HG02973 (cell line): ENCODE data around the gene ZDHHC9.

ENCODE experiments used
- ATAC-seq: cut with Tn5 transposase; IDR thresholded peaks from one replicate; pipeline ENCODE4 v1.9.1; 2021; ENCODE audit warnings: moderate library complexity; ENCODE audit not compliant: unreplicated experiment

Gene ZDHHC9

GRCh38 chrX:129823115-129823514, 20.6 kb downstream of the ZDHHC9 start:
- no peak for ATAC-seq

GRCh38 chrX:129818123-129818522, 25.6 kb downstream of the ZDHHC9 start:
- no peak for ATAC-seq

GRCh38 chrX:129813662-129814368, 29.9 kb downstream of the ZDHHC9 start:
- no peak for ATAC-seq

- ATAC-seq, result no peak
These were observed 34.6 kb downstream of the ZDHHC9 start for GRCh38 chrX:129808829-129809796.

- ATAC-seq, result no peak
These were observed 35.4 kb downstream of the ZDHHC9 start for GRCh38 chrX:129808158-129808828.

- ATAC-seq, result no peak
These were observed 38.9 kb downstream of the ZDHHC9 start for GRCh38 chrX:129804806-129805205.

GRCh38 chrX:129802863-129803262, 40.8 kb downstream of the ZDHHC9 start:
- no peak for ATAC-seq

- no peak for ATAC-seq
These were observed 43.5 kb downstream of the ZDHHC9 start for GRCh38 chrX:129800186-129800585.

GRCh38 chrX:129798888-129799287, 44.8 kb downstream of the ZDHHC9 start:
- no peak for ATAC-seq

GRCh38 chrX:129798456-129798855, 45.2 kb downstream of the ZDHHC9 start:
- ATAC-seq, result no peak

- no peak for ATAC-seq
These were observed 46.3 kb downstream of the ZDHHC9 start for GRCh38 chrX:129797251-129797906.

GRCh38 chrX:129795584-129795983, 48.1 kb downstream of the ZDHHC9 start:
- ATAC-seq, result no peak

- no peak for ATAC-seq
These were observed 50.0 kb downstream of the ZDHHC9 start for GRCh38 chrX:129793604-129794191.

GRCh38 chrX:129792586-129793291, 50.9 kb downstream of the ZDHHC9 start:
- ATAC-seq, result no peak

GRCh38 chrX:129791961-129792570, 51.6 kb downstream of the ZDHHC9 start:
- ATAC-seq, result no peak

GRCh38 chrX:129791336-129791735, 52.4 kb downstream of the ZDHHC9 start:
- ATAC-seq, result no peak

GRCh38 chrX:129790808-129791207, 52.9 kb downstream of the ZDHHC9 start:
- ATAC-seq, result no peak

GRCh38 chrX:129790146-129790545, 53.5 kb downstream of the ZDHHC9 start:
- ATAC-seq, result no peak

- ATAC-seq, result no peak
These were observed 55.2 kb downstream of the ZDHHC9 start for GRCh38 chrX:129788527-129788926.
